ENCODE data around the gene SLIT1.
A peak's percentile ranks its signal among the peaks of the same experiment; 100 is the strongest.

The SLIT1 gene

DNA sequence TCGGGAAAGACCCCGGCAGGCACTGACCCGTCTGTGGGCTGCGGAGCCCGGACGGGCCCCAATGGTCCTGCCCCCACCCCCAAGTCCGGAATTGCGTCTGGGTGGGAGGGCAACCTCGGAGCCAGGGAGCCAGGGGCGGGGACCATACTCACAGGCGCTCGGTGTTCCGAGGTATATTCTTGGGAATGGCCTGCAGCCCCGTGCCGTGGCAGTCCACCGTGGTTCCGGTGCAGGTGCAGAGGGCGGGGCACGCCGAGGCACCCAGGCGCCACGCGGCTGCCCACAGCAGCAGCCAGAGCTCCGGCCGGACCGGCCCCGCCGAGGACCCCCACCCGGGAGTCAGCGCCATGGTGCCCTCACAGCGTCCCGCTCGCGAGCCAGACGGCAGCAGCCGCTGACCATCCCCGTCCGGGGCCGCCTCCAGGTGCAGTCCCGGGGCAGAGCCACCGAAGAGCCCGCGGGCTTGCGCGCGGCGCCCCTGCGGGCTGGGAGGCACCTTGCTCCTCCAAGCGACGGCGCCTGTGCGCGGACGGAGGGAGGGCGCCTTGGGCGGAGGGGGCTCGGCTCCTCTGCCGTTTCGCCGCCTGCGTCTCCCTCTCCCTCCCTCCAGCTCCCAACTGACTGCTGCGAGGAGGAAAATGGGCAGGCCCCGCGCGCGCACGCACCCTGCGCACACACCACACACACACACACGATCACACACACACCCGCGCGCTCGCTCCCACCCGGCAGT is at the start of gene SLIT1:
SLIT1 (minus strand) TSS at position 634 of the 733 bp plus-strand sequence; CDS start at position 349, 285 bp downstream.
- DNase-seq (ENCODE audit: low spot score): no peak

- DNase-seq (ENCODE audit: low spot score): no peak
Observed at GRCh38 chr10:97235353-97235752, 49.6 kb upstream of the SLIT1 start.

- peak; percentile 7 for DNase-seq (ENCODE audit: low spot score)
Observed at GRCh38 chr10:97234400-97234799, 48.6 kb upstream of the SLIT1 start.

DNA sequence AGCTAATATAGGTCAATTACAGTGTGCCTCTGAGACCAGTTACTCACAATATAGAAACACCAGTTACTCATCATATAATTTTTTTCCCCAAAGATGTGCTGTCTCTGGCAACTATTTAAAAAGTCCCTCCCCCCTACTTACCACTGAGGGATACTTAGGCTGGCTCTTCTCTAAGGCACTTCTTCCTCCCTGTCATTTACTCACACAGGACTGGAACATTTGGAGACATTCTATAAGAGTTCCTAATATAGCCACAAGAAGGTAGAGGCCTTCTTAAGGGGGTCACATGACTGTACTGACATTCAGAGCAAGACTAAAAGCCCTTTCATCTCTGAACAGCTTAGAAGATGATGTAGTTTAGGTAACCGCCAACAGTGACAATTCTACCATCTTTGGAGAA is 44.4 kb upstream of the SLIT1 start:
- no peak for DNase-seq (ENCODE audit: low spot score)

- no peak for DNase-seq (ENCODE audit: low spot score)
Observed at GRCh38 chr10:97229322-97230015, 43.7 kb upstream of the SLIT1 start.

DNA sequence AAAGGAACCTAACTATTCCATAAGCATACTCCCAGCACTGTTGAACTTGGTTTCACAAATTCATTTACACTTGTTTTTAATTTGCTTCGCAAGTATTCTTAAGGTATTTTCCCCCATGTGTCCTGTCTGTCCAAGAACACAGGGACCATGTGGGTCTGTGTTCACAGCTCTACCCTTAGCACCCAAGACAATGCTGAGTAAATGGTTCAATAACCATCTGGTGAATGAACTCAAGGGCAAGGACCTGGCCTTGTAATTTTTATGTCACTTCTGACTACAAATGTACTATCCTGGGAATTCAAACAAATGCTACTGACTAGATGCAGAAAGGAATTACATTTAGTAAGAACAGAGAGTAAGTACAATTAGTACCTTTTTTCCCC is 43.0 kb upstream of the SLIT1 start:
- DNase-seq (ENCODE audit: low spot score): no peak

GRCh38 chr10:97228130-97228774 is 42.5 kb upstream of the SLIT1 start:
- DNase-seq (ENCODE audit: low spot score): no peak

DNA sequence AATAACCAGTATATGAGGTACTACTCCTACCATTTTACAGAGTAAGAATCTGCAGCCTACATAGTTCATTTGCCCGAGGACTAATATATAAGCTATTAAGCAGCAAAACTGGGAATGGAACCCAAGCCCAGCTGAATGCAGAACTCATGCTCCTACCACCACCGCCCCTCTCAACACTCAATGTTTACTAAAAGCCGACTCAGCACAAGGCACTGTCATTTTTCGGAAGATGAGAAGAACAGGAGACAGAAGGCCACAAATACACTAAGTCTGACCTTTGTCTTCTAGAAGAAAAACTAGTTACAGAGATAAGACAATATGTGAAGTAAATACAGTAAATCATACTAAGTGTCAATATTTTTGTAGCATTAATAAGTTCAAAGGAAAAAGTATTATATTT is 40.6 kb upstream of the SLIT1 start:
- DNase-seq (ENCODE audit: low spot score): no peak

- no peak for DNase-seq (ENCODE audit: low spot score)
Observed at GRCh38 chr10:97224483-97225435, 39.0 kb upstream of the SLIT1 start.

DNA sequence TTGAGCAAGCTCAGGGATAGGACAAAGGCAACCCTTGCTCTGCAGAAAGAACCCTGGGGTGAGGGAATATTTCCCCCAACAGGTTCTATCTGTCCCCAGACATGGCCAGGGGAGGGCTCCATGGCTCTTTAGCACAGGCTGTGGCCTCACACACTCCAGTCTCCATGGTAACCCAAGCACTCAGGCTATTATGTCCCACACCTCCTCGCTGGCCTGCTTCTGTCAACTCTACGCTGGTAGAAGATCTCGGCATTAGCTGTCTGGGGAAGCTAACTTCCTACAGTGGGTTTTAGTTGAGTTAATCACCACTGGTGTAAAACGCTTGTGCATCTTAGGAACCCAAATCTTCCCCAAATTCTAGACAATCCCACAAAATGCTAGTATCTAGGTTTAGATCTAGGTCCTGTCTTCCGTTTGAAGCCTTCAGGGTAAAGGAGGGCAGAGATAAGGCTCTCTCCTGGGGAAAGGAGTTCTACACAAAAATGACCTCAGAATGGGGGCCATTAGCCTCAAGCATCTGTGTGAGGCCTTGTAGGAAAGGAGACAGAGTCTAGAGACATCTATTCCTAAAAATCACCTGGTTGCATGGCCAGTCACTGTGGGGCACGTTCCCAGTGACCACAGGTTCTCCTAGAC is 36.7 kb upstream of the SLIT1 start:
- no peak for DNase-seq (ENCODE audit: low spot score)

- no peak for DNase-seq (ENCODE audit: low spot score)
Observed at GRCh38 chr10:97220355-97220754, 34.6 kb upstream of the SLIT1 start.

DNA sequence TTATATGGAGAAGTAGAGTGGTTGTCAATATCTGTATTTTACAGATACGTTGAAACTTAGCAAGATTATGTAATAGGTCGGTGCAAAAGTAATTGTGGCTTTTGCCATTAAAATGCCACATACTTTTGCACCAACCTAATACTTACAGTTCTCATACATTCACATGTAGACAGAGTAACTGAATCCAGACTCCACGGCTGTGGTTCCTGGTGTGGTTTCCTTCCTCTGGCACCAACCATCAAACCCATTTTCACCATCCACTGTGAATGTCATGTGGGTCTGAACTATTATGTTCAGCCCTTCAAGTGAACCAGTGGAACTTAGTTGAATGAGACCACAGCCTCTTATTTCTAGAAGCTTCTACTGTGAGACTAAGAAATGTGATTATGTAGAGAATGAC is 31.5 kb upstream of the SLIT1 start:
- no peak for DNase-seq (ENCODE audit: low spot score)

DNA sequence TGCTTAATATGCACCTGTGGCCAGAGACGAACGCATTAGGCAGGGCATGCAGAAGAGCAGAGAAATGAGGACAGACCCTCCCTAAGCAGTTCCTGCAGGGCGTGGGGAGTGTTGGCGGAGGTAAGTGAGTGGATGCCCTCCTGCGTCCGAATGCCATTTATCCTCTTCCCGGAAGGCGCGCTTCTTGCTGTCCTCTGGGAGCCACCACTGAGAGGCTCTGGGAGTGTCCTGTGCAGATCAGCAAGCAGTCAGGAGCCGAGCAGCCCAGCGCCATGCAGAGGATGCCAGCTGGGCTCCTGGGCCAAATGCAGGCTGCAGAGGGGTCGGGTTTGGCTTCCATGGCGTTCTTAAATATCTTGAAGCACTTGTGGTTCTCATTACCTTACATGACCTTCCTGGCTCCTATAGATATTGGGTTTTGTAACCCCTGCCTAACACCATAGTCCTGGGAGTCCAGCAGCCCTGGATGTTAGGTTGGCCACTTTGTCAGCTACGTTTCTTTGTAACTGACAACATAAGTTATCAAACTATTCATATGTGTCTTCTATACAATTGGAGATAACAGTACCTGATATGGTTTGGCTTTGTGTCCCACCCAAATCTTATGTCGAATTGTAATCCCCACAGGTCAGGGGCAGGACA is 30.0 kb upstream of the SLIT1 start:
- DNase-seq (ENCODE audit: low spot score): no peak

GRCh38 chr10:97213431-97213830 is 27.7 kb upstream of the SLIT1 start:
- DNase-seq (ENCODE audit: low spot score): no peak

GRCh38 chr10:97211229-97211628 is 25.5 kb upstream of the SLIT1 start:
- no peak for DNase-seq (ENCODE audit: low spot score)

GRCh38 chr10:97210543-97210960 is 24.8 kb upstream of the SLIT1 start:
- peak; percentile 25 for DNase-seq (ENCODE audit: low spot score)

GRCh38 chr10:97207756-97208346 is 22.1 kb upstream of the SLIT1 start:
- no peak for DNase-seq (ENCODE audit: low spot score)

DNA sequence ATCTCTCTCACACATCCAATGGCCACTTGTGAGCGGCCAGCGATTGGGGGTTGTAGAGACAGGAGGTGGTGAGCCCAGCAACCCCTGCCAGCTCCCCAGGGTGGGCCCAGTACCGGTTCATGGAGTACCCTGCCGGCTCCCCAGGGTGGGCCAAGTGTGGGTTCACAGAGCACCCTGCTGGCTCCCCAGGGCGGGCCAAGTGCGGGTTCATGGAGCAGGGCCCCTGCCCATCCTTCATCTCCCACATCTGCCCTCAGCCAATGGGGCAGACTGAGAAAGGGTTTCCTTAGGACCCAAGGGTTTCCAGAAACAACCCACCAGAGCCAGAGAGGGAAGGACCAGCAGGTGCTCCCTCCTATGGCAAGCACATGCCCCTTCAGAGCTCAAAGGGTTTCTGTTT is 21.4 kb upstream of the SLIT1 start:
- DNase-seq (ENCODE audit: low spot score): no peak

GRCh38 chr10:97204826-97205679 is 19.3 kb upstream of the SLIT1 start:
- DNase-seq (ENCODE audit: low spot score): no peak

GRCh38 chr10:97203220-97203619 is 17.5 kb upstream of the SLIT1 start:
- DNase-seq (ENCODE audit: low spot score): no peak

Data from putamen (tissue), 1 donor.